GM19328 (cell line): Measurements from ENCODE around the gene CEP126.
"Not testable (repeated sequence)": the region's sequence is repeated elsewhere in the genome, so short reads cannot be mapped to it uniquely, and the experiment has no call there.

Experiments
- ATAC-seq: cut with Tn5 transposase; IDR thresholded peaks from one replicate; pipeline ENCODE4 v1.9.1; 2021; ENCODE audit warnings: mild to moderate bottlenecking, moderate library complexity; ENCODE audit not compliant: unreplicated experiment

The CEP126 gene

DNA sequence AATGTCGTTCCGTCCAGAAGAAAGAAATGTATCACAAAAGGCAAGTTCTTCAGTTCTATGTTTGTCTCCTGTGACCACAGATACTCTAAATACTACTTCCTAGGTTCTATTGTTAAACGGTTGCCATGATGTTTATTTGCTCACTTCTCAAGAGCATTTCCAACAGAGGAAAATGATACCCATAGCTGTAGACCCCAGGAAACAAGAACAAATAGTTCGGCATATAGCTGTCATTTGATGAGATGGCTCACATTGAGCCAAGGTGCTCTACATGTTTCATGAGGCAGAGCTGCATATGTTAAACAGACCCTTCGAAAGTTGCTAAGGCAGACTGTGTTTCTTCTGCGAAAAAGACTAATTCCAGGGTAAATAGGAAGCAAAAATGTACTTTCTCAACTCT, 16.9 kb downstream of the CEP126 start:
- ATAC-seq = no peak

DNA sequence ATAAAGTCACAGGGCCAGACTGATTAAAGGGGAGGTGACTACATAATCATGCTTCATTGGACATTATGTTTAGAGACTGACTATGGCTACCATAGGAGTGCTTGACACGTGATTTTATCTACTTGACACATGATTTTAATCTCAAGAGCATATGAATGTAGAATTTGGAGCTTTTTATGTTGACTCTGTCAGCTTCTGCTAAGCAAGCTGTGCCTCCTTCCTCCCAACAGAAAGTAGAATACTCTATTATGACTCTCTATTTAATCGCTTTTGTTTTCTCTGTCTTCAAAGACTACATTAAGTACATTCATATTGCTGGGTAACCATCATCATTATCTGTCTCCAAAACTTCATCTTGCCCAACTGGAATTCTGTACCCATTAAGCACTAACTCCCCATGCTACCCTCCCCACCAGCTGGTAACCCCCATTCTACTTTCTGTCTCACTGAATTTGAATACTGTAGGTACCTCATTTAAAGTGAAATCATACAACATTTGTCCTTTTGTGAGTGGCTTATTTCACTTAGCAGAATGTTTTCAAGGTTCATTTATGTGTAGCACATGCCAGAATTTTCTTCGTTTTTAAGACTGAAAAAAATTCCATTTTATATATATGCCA, 26.2 kb downstream of the CEP126 start:
- ATAC-seq = no peak

DNA sequence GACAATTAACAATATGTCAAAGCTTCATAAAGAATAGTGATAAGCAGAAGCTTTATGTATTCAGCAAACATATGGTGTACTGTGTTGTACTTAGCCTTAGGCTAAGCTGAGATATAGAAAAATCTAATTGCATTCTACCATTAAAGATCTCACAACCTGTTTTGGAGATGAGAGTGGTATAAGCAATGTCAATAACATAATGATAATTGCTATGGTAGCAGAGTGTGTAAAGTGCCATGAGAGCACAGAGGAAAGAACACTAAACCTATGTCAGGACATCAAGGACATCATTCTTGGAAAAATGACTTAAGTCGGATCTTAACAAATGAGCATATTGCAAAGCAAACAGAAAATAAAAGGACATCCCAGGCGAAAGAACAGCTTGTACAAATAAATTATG, 30.1 kb downstream of the CEP126 start:
- ATAC-seq = no peak

GRCh38 chr11:101945448-101945847, 30.6 kb downstream of the CEP126 start:
- no peak for ATAC-seq

DNA sequence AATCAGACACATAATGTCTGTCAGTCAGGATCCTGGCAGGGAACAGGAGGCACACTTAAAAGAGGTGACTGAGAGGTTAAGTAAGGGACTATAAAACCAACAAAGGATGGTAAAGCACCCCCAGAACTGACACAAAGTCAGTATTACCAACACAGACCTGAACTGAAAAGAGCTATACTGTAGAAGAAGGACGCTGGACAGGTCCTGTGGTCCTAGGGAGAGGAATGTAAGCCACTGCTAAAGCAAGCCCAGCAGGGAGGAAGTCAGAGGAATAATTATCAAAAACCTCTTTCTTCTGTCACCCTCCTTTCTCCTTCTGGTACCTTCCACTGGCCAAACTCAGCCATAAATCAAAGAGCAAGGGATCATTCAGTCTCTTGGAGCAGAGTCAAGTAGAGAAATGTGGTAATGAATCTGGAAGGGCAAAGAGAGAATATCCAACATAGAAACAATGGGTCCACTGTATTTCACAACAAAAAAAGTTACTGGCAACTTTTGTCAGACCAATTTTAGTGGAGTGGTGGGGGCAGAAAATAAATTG, 34.9 kb downstream of the CEP126 start:
- no peak for ATAC-seq

DNA sequence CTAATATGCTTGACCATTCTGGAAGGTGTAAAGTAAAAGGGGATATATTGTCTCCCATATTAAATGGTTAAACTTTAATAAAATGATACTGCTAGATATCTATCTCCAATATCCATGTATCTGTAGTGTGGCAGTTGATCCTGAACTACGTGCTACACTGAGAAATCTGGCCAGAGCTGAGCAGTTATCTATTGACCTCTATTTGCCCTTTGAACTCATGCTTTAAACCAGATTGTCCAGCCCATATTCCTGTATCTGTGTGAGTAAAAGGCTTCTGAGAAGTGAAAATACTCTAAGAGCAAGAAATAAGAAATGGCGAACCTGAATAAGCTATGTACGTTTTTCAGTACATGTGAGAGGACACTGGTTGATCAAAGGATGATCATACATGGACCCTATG, 40.5 kb downstream of the CEP126 start:
- ATAC-seq = no peak

DNA sequence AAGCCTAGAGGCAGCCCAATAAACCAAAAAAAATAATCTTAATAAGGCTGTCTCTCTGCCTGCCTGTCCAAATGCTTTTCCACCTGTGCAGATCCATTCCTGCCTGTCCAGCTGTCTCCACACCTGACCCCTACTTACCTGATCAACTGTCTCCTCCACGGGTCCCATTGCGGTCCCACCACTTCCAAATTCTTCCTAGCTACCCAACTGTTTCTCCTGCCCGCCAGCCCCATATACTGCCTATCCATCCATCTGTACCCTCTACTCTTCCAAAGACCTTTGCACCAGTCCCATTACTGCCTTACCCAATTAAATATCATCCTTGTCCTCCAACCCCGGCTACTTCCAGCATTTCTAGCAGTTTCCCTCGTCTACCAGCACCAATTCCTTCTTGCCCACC, 40.9 kb downstream of the CEP126 start:
- ATAC-seq = no peak

DNA sequence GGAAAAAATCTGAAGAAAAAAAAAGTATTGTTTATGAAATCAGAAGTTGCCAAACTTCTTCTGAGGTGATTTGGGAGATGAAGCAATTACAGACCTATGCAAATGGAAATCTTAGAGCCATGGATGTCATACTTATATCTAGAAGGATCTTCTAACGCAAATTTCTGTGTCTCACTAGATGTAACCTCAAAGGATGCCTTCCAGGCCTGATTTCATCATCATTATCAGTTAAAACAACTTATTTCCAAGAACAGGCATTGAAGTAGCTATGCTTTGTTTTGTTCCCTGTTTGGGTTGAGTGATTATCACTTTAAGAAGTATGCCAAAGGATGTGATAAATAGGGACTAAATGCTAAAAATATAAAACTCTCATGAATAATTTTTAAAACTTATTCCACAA, 45.4 kb downstream of the CEP126 start:
- no peak for ATAC-seq

DNA sequence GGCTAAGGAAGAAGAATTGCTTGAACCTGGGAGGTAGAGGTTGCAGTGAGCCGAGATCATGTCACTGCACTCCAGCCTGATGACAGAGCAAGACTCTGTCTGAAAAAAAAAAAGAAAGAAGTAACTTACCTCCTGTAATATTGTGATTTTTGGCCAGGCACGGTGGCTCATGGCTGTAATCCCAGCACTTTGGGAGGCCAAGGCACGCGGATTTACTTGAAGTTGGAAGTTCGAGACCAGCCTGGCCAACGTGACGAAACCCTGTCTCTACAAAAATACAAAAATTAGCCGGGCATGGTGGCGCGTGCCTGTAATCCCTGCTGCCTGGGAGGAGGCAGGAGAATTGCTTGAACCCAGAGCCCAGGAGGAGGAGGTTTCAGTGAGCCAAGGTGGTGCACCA, 49.4 kb downstream of the CEP126 start:
- not testable (repeated sequence) for ATAC-seq

DNA sequence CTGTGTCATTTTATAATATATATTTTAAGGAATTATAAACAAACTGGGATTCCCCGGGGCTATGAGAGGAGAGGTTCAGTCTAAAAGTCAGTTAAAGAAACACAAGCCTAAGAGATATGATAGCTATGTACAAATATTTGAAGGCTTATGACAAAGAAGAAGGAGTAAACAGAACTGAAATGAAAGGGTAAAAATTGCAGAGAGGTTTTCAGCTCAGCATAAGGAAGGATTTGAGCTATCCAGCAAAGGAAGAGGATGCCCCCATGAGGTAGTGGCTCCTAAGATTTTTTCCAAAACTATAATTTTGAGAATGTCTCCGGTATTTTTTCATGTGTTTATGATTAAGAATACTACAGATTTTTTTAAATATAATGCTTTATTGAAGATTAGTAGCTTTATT, 59.4 kb downstream of the CEP126 start:
- ATAC-seq = no peak

- no peak for ATAC-seq
Measured at GRCh38 chr11:101974771-101975170, 60.0 kb downstream of the CEP126 start.

- no peak for ATAC-seq
Measured at GRCh38 chr11:101975734-101976133, 60.9 kb downstream of the CEP126 start.

DNA sequence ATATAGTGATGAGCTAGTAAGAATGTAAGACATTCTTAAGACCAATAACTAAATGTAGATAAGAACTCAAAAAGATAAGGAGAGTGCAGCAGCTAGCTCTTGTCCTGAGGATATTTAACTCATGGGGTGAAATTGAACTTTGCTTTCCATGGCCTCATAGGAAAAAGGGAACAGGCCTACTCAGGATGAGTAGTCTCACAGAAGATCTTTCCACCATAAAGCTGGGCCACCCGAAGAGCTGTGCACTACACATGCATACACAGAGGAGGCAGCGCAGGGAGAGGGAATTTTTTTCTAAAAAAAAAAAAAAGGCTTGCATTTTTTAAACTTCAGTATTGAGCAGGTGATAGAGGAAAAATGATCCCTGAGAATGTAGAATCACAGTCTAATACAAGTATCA, 72.6 kb downstream of the CEP126 start:
- no peak for ATAC-seq

DNA sequence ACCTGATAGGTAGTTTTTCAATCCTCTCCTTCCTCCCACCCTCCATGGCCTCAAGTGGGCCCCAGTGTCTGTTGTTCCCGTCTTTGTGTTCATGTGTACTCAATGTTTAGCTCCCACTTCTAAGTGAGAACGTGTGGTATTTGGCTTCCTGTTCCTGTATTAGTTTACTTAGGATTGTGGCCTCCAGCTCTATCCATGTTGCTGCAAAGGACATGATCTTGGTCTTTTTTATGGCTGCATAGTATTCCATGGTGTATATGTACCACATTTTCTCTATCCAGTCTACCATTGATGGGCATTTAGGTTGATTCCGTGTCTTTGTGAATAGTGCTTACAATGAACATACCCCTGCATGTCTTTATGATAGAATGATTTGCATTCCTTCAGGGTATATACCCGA, 78.4 kb downstream of the CEP126 start:
- ATAC-seq = no peak

DNA sequence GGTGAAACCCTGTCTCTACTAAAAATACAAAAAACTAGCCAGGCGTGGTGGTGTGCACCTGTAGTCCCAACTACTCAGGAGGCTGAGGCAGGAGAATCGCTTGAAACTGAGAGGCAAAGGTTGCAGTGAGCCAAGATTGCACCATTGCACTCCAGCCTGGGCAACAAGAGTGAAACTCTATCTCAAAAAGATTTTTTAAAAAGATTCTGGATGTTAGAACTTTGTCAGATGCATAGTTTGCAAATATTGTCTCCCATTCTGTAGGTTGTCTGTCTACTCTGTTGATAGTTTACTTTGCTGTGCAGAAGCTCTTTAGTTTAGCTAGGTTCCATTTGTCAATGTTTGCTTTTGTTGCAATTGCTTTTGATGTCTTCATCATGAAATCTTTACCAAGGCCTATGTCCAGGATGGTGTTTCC, 79.3 kb downstream of the CEP126 start:
- not testable (repeated sequence) for ATAC-seq

GRCh38 chr11:101996111-101996510, 81.3 kb downstream of the CEP126 start:
- ATAC-seq = no peak

GRCh38 chr11:102001657-102002338, 87.0 kb downstream of the CEP126 start:
- no peak for ATAC-seq

DNA sequence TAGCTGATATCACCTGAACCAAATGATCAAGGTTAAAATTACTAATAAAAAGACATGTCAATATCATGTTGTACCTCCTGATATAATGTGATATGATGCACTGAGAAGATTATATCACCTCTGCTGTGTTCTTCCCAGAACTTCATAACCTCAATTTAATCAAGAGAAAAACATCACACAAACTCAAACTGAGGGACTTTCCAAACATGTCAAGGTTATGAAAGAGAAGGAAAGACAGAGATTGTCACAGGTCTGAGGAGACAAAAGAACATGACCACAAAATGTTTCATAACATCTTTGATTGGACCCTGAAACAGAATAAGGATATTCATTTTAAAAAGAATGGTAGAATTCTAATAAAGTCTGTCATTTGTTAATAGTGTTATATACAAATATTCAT, 89.4 kb downstream of the CEP126 start:
- no peak for ATAC-seq

GRCh38 chr11:102005306-102005705, 90.5 kb downstream of the CEP126 start:
- no peak for ATAC-seq

DNA sequence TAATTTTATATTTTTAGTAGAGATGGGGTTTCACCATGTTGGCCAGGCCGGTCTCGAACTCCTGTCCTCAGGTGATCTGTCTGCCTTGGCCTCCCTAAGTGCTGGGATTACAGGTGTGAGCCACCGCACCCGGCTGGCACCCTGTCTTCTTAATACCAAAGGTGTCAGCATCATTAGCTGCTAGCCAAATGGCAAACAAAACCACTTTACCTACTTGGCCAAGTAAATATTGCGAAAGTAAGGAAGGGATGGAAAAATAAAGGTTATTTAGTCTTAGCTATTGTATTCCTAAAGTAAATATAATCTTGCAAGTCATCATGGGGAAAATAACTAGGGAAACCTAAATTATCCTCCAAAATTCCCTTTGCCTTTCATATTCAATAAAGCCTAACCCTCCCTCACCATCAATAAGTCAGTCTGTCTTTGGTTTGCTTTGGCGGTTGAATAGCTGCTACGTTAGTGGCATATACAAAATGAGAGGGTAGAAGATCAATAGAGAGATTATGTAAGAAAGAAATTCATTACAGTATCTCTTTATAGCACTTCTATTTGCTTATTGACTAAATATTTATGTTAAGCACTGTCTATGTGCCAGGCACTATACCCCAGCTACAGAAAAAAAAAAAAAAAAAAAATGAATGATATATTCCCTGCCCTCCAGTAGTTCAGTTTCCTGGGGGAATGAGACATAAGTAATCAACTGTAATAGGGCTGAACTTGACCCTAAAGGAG, 92.2 kb downstream of the CEP126 start:
- ATAC-seq = no peak

DNA sequence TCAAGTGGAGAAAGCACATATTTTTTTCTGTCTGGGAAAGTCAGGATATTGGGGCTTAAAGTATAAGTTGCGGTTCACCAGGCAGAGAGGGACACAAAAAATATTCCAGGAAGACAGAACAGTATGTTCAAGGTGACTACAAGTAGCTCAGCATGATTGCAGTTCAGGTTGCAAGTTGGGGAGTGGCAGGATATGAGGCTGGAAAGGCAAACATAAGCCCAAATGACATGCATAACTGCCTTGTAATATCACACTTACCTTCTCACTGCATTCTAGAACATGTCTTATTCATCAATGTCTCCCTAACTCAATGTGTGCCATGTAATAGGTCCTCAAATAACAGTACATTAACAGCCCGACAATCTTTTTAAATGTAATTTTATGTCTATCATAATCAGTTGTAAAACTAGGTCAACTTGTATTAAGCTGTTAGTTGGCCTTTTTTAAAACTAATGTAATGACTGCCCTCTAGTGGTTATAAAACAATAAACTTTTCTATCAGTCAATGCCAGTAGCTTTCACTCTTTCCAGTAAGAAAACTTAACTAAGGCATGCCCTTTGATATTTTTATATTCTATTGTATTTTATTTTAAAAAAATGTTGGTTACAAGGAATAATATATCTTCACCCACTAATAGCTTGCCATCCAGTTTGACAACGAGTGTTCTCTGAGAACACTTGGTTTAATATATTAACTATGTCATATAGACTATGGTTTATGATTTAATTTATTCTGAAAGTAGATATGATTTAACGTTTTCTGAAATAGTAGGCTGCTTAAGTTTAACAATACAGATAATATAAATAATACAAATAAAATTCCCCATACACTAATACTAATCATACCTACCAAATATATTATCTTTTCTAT, 93.0 kb downstream of the CEP126 start:
- ATAC-seq = peak; percentile 70
